ENCODE data around the gene FUNDC1.

Gene FUNDC1

GRCh38 chrX:44474410-44474809 lies 68.2 kb downstream of the FUNDC1 start:
- no peak for DNase-seq

Data from NCI-H187 treated with DMSO at 0.1 percent for 48 hours (cell line).